ENCODE data around the gene DNAJB7. TPM values are rescaled to one million over a fixed set of nuclear protein-coding genes. Genes with fewer than 3 reads are reported as not detected.

The DNAJB7 gene
- total and polyA plus RNA-seq, 2 of the 13 experiments (the other 11 are each of a cell fraction or from before 2014, with no cell fraction given): not detected

DNA sequence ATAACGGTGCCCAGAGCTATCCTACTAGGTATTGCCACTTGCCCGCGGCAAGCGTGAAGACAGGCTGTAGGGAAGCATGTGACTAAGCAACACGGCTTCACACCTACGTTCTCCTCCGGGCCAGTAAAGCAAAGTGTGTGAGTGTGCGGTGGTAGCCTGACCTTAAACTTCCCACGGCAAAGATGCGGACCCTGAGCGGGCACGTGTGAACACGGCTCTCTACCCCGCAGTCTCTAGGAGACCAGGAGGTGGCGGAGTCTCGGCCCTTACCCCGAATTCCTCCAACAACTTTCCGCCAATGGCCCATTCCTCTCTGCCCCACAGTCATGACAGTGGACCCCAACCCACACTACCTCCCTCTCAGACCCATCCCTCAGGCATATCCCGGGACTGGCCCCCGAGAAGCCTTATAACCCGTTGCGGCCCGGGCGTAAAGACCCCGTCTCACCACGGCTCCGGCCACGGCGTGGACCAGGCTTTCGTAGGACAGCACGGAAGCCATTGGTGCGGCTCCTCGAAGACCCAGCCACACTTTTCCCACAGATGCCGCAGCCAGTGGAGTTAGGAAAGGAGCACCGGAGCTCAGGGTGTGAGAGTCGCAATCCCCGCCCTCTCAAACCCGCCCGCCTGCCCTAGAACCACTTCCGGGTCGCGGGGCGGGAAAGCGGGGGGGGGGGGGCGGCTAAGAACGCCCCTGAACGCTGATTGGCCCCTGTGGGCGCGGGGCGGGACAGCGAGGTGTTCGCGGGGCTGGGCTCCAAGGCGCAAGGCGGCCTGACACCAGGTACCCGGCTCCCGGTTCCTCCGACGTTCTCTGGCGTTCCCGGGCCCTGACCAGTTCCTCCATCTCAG, 42.9 kb downstream of the DNAJB7 start, which contains the start of gene SLC25A17 (continued):
- no peak for TF ChIP-seq CCAR2 (optimal IDR thresholded peaks at IDR 0.05; ENCODE audit: low read depth, low read length)
- peak; percentile 44; the same call in 1 of the 2 replicates for TF ChIP-seq RXRA (CRISPR knock-in tag; IDR thresholded peaks at IDR 0.05)
- TF ChIP-seq ZNF20 (CRISPR knock-in tag; IDR thresholded peaks at IDR 0.05): 0 out of 2 replicates have a peak, but pooled peaks have one; percentile 32
- TF ChIP-seq FOXA3 (CRISPR knock-in tag; IDR thresholded peaks at IDR 0.05): no peak
- TF ChIP-seq, protein P1, sequence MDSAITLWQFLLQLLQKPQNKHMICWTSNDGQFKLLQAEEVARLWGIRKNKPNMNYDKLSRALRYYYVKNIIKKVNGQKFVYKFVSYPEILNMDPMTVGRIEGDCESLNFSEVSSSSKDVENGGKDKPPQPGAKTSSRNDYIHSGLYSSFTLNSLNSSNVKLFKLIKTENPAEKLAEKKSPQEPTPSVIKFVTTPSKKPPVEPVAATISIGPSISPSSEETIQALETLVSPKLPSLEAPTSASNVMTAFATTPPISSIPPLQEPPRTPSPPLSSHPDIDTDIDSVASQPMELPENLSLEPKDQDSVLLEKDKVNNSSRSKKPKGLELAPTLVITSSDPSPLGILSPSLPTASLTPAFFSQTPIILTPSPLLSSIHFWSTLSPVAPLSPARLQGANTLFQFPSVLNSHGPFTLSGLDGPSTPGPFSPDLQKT (CRISPR knock-in tag; IDR thresholded peaks at IDR 0.05; ENCODE audit: borderline replicate concordance): no peak
- 0 out of 2 replicates have a peak, but pooled peaks have one; percentile 12 for TF ChIP-seq ELF3 (CRISPR knock-in tag; IDR thresholded peaks at IDR 0.05)
- TF ChIP-seq ZNF569 (CRISPR knock-in tag; IDR thresholded peaks at IDR 0.05; ENCODE audit: borderline replicate concordance): no peak
- TF ChIP-seq, protein P2, sequence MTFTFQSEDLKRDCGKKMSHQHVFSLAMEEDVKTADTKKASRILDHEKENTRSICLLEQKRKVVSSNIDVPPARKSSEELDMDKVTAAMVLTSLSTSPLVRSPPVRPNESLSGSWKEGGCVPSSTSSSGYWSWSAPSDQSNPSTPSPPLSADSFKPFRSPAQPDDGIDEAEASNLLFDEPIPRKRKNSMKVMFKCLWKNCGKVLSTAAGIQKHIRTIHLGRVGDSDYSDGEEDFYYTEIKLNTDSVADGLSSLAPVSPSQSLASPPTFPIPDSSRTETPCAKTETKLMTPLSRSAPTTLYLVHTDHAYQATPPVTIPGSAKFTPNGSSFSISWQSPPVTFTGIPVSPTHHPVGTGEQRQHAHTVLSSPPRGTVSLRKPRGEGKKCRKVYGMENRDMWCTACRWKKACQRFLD (CRISPR knock-in tag; IDR thresholded peaks at IDR 0.05; ENCODE audit: borderline replicate concordance): no peak
- TF ChIP-seq ZBTB7B (CRISPR knock-in tag; IDR thresholded peaks at IDR 0.05): no peak
- TF ChIP-seq ZNF713 (CRISPR knock-in tag; IDR thresholded peaks at IDR 0.05): no peak
- TF ChIP-seq ZNF546 (CRISPR knock-in tag; conservative IDR thresholded peaks at IDR 0.05): no peak
- TF ChIP-seq CEBPG (CRISPR knock-in tag; IDR thresholded peaks at IDR 0.05): no peak
- TF ChIP-seq ZNF329 (CRISPR knock-in tag; IDR thresholded peaks at IDR 0.05; ENCODE audit: low read depth): no peak; the same call in 1 of the 2 replicates
- peak; percentile 46; the same call in 1 of the 2 replicates for TF ChIP-seq ZNF709 (CRISPR knock-in tag; IDR thresholded peaks at IDR 0.05)
- TF ChIP-seq ZFP90 (CRISPR knock-in tag; IDR thresholded peaks at IDR 0.05; ENCODE audit: borderline replicate concordance): no peak
- no peak for TF ChIP-seq CBFB (CRISPR knock-in tag; IDR thresholded peaks at IDR 0.05)
- no peak for TF ChIP-seq PLRG1 (conservative IDR thresholded peaks at IDR 0.05)
- peak; percentile 82 for TF ChIP-seq NFYC (CRISPR knock-in tag; IDR thresholded peaks at IDR 0.05)
- TF ChIP-seq YEATS2 (CRISPR knock-in tag; IDR thresholded peaks at IDR 0.05; ENCODE audit: borderline replicate concordance): no peak
- no peak for TF ChIP-seq POLR2AphosphoS2 (IDR thresholded peaks at IDR 0.05; ENCODE audit: low read depth, low read length)
- no peak for TF ChIP-seq NFIC (IDR thresholded peaks at IDR 0.05; ENCODE audit: low read length)
- TF ChIP-seq NR2F6 (IDR thresholded peaks at IDR 0.05): no peak
- TF ChIP-seq NR2F6 (CRISPR knock-in tag; IDR thresholded peaks at IDR 0.05): no peak
- no peak for TF ChIP-seq NFE2L2 (IDR thresholded peaks at IDR 0.05; ENCODE audit: low read length)
- TF ChIP-seq EED (CRISPR knock-in tag; IDR thresholded peaks at IDR 0.05): no peak
- no peak for TF ChIP-seq HOXA9 (CRISPR knock-in tag; IDR thresholded peaks at IDR 0.05; ENCODE audit: borderline replicate concordance)
- 0 out of 2 replicates have a peak, but pooled peaks have one; percentile 45 for TF ChIP-seq DR1 (CRISPR knock-in tag; IDR thresholded peaks at IDR 0.05)
- TF ChIP-seq, protein P3, sequence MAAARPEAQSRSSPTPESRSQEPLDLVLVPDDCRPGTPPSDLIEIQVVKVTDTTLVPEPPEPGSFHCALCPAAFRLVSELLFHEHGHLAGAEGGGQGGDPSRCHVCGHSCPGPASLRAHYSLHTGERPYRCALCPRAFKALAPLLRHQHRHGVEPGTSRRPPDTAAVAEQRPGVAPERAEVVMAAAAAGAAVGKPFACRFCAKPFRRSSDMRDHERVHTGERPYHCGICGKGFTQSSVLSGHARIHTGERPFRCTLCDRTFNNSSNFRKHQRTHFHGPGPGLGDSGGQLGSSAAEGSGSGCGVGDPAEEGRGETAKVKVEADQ (CRISPR knock-in tag; IDR thresholded peaks at IDR 0.05; ENCODE audit: borderline replicate concordance): 0 out of 2 replicates have a peak, but pooled peaks have one; percentile 70
- peak; percentile 94 for TF ChIP-seq KMT2B (CRISPR knock-in tag; IDR thresholded peaks at IDR 0.05)
- no peak for TF ChIP-seq CENPX (CRISPR knock-in tag; IDR thresholded peaks at IDR 0.05)
- peak; percentile 89 for TF ChIP-seq PHF8 (CRISPR knock-in tag; IDR thresholded peaks at IDR 0.05)

Data from HepG2 (cell line).